Neural cell (in vitro differentiated cells): Measurements from ENCODE around the gene HSD11B2. TPM values are rescaled to one million over a fixed set of nuclear protein-coding genes. Genes with fewer than 3 reads are reported as not detected.

Experiments used
- H2AFZ ChIP-seq: fragments of 200-600, 300-800 bp; sonication (generic), shearing (Covaris generic); 2 replicates; pipeline ENCODE4 v1.6.0; 2014; ENCODE audit warnings: low read depth, mild to moderate bottlenecking, antibody characterized with exemption, low read length, moderate library complexity
- H3F3A ChIP-seq: fragments of 200-600 bp; shearing (Covaris generic); 2 replicates; pipeline ENCODE4 v1.6.1; 2016; ENCODE audit warnings: mild to moderate bottlenecking, moderate library complexity, mixed read lengths, antibody characterized with exemption, low read length; ENCODE audit not compliant: insufficient read depth, poor library complexity, severe bottlenecking
- H3K27ac ChIP-seq: fragments of 200-600, 300-800 bp; sonication (generic), shearing (Covaris generic); 2 replicates; pipeline ENCODE4 v1.5.1; 2014; ENCODE audit warnings: mild to moderate bottlenecking, low read length, moderate library complexity
- H3K27me3 ChIP-seq: fragments of 300-800, 200-600 bp; sonication (generic), shearing (Covaris generic); 2 replicates; pipeline ENCODE4 v1.6.0; 2014; ENCODE audit warnings: mild to moderate bottlenecking, low read depth, low read length, moderate library complexity; ENCODE audit not compliant: insufficient read depth
- H3K36me3 ChIP-seq: fragments of 300-800, 200-600 bp; sonication (generic), shearing (Covaris generic); 2 replicates; pipeline ENCODE4 v1.5.1; 2014; ENCODE audit warnings: mild to moderate bottlenecking, antibody characterized with exemption, low read length, moderate library complexity; ENCODE audit not compliant: insufficient read depth
- H3K4me2 ChIP-seq: fragments of 300-800, 200-600 bp; sonication (generic), shearing (Covaris generic); 2 replicates; pipeline ENCODE4 v1.6.0; 2014; ENCODE audit warnings: mild to moderate bottlenecking, low read length
- H3K4me3 ChIP-seq: fragments of 300-800, 200-600 bp; sonication (generic), shearing (Covaris generic); 2 replicates; pipeline ENCODE4 v1.5.1; 2014; ENCODE audit warnings: mild to moderate bottlenecking, low read length, moderate library complexity
- H3K79me2 ChIP-seq: fragments of 200-600 bp; shearing (Covaris generic); replicated peaks from 2 replicates; pipeline ENCODE4 v1.6.0; 2014; ENCODE audit warnings: mild to moderate bottlenecking, low read length, moderate library complexity; ENCODE audit not compliant: insufficient read depth
- H3K9ac ChIP-seq: fragments of 300-800, 200-600 bp; sonication (generic), shearing (Covaris generic); 2 replicates; pipeline ENCODE4 v1.6.1; 2016; ENCODE audit warnings: mild to moderate bottlenecking, low read length, mixed read lengths
- H3K9me2 ChIP-seq: fragments of 200-600 bp; shearing (Covaris generic); 2 replicates; pipeline ENCODE4 v1.6.1; 2016; ENCODE audit warnings: mild to moderate bottlenecking, low read length, mixed read lengths; ENCODE audit not compliant: insufficient read depth
- H3K9me3 ChIP-seq: fragments of 200-600, 300-800 bp; sonication (generic), shearing (Covaris generic); 2 replicates; pipeline ENCODE4 v1.6.1; 2016; ENCODE audit warnings: mild to moderate bottlenecking, mixed run types, low read length, moderate library complexity, mixed read lengths
- H4K20me1 ChIP-seq: fragments of 200-600 bp; shearing (Covaris generic); 2 replicates; pipeline ENCODE4 v1.6.1; 2016; ENCODE audit warnings: mild to moderate bottlenecking, mixed run types; ENCODE audit not compliant: insufficient read depth
- CTCF ChIP-seq: fragments of 450-650 bp; IDR thresholded peaks from 2 replicates; pipeline ENCODE4 v1.5.1; 2014; ENCODE audit warnings: antibody characterized with exemption, mild to moderate bottlenecking, moderate library complexity; ENCODE audit not compliant: poor library complexity, severe bottlenecking
- EP300 ChIP-seq: fragments of 450-650 bp; conservative IDR thresholded peaks from 2 replicates; pipeline ENCODE4 v1.6.1; 2014; ENCODE audit warnings: antibody characterized with exemption, mild to moderate bottlenecking, moderate library complexity; ENCODE audit not compliant: poor library complexity, severe bottlenecking
- EZH2 ChIP-seq: fragments of 200-600, 300-800 bp; shearing (Covaris generic), sonication (generic); IDR thresholded peaks from 2 replicates; pipeline ENCODE4 v1.6.1; 2014; ENCODE audit warnings: antibody characterized with exemption, low read length, borderline replicate concordance, mild to moderate bottlenecking; ENCODE audit not compliant: insufficient read depth, poor library complexity, severe bottlenecking
- MXI1 ChIP-seq: fragments of 450-650 bp; conservative IDR thresholded peaks from 2 replicates; pipeline ENCODE4 v1.6.1; 2014; ENCODE audit warnings: antibody characterized with exemption, mild to moderate bottlenecking; ENCODE audit not compliant: poor library complexity, severe bottlenecking
- POLR2AphosphoS5 ChIP-seq: IDR thresholded peaks from 2 replicates; pipeline ENCODE4 v1.6.1; 2012
- RAD21 ChIP-seq: fragments of 450-650 bp; conservative IDR thresholded peaks from 2 replicates; pipeline ENCODE4 v1.6.1; 2014; ENCODE audit warnings: antibody characterized with exemption, mild to moderate bottlenecking, moderate library complexity
- REST ChIP-seq: IDR thresholded peaks from 2 replicates; pipeline ENCODE4 v1.6.1; 2012; ENCODE audit warnings: borderline replicate concordance
- SMC3 ChIP-seq: fragments of 450-650 bp; conservative IDR thresholded peaks from 2 replicates; pipeline ENCODE4 v1.6.1; 2014; ENCODE audit warnings: antibody characterized with exemption, mild to moderate bottlenecking, moderate library complexity; ENCODE audit not compliant: poor library complexity
- TAF1 ChIP-seq: IDR thresholded peaks from 2 replicates; pipeline ENCODE4 v1.6.1; 2012; ENCODE audit warnings: low read depth
- polyA plus RNA-seq: library from polyadenylated mRNA; depleted of rRNA; stranded (reverse); fragments of >200 nt; gene quantifications from 2 replicates; pipeline ENCODE4 v1.2.3, GENCODE V29; 2014

HSD11B2 gene
- polyA plus RNA-seq, 1 donor from 2014 or later: 0.24 TPM

GRCh38 chr16:67466581-67466980 is 35.7 kb downstream of the HSD11B2 start:
- Histone ChIP-seq H4K20me1 (no peaks in the 10 kb centered on the region), H3K4me3 (no peak overlapping the region), H3K9me2 (no peaks in the 10 kb centered on the region), H3K36me3 (no peaks in the 10 kb centered on the region), H3K79me2 (peaks cover 11% of the 10 kb centered on the region), H3F3A (no peaks in the 10 kb centered on the region), H3K27ac (no peak overlapping the region), H3K9me3 (no peaks in the 10 kb centered on the region), H3K9ac (no peak overlapping the region), H3K4me2 (no peak overlapping the region), H3K27me3 (no peaks in the 10 kb centered on the region), H2AFZ (no peak overlapping the region)
- TF ChIP-seq TAF1 (no peak), EP300 (no peak), REST (no peak), SMC3 (no peak), POLR2AphosphoS5 (no peak)

GRCh38 chr16:67468731-67469130 is 37.8 kb downstream of the HSD11B2 start:
- Histone ChIP-seq H3K4me3 (no peak overlapping the region), H3K9me3 (no peaks in the 10 kb centered on the region), H3K4me2 (no peak overlapping the region), H3F3A (no peaks in the 10 kb centered on the region), H3K79me2 (peaks cover 15% of the 10 kb centered on the region), H3K27me3 (no peaks in the 10 kb centered on the region), H3K9me2 (no peaks in the 10 kb centered on the region), H3K27ac (no peak overlapping the region), H4K20me1 (no peaks in the 10 kb centered on the region), H2AFZ (no peak overlapping the region), H3K36me3 (no peaks in the 10 kb centered on the region), H3K9ac (no peak overlapping the region)
- TF ChIP-seq RAD21 (no peak), POLR2AphosphoS5 (no peak), EP300 (no peak), SMC3 (no peak), CTCF (no peak), MXI1 (no peak), REST (no peak), EZH2 (no peak), TAF1 (no peak)
